Mesothelial cell of epicardium (in vitro differentiated cells): ENCODE measurements around the gene CHRNA1. TPM values are rescaled to one million over a fixed set of nuclear protein-coding genes. Genes with fewer than 3 reads are reported as not detected.

Source experiments
- DNase-seq, 2 experiments: peaks; one replicate each; pipeline ENCODE4 v3.0.0; 2021; ENCODE audit warnings: low spot score in 2 of 2; ENCODE audit not compliant: unreplicated experiment in 2 of 2
- H3K27ac Mint-ChIP-seq: 2 replicates; pipeline ENCODE4 v1.8.0; 2021; ENCODE audit warnings: mixed read lengths
- H3K27me3 Mint-ChIP-seq: 2 replicates; pipeline ENCODE4 v1.8.0; 2021; ENCODE audit warnings: low read depth, mixed read lengths
- H3K36me3 Mint-ChIP-seq: 2 replicates; pipeline ENCODE4 v1.8.0; 2021; ENCODE audit warnings: mixed read lengths
- H3K4me1 Mint-ChIP-seq: 2 replicates; pipeline ENCODE4 v1.8.0; 2021; ENCODE audit warnings: mixed read lengths
- H3K4me3 Mint-ChIP-seq: 2 replicates; pipeline ENCODE4 v1.8.0; 2021; ENCODE audit warnings: mild to moderate bottlenecking, moderate library complexity, mixed read lengths
- H3K9me3 Mint-ChIP-seq: 2 replicates; pipeline ENCODE4 v1.8.0; 2021; ENCODE audit warnings: mixed read lengths
- CTCF ChIP-seq: fragments of 200-600 bp; sonication (generic); IDR thresholded peaks from one replicate; pipeline ENCODE4 v1.5.0; 2021; ENCODE audit warnings: antibody characterized with exemption; ENCODE audit not compliant: unreplicated experiment
- total RNA-seq: library from RNA; stranded (reverse); gene quantifications from 3 replicates; pipeline ENCODE4 v1.2.1, GENCODE V29; 2021

CHRNA1 gene
- total RNA-seq, 1 donor from 2014 or later: 0.16 TPM

GRCh38 chr2:174750923-174751441 is 13.3 kb downstream of the CHRNA1 start:
- peaks cover 3% of the 10 kb centered on the region for H3K4me1 Mint-ChIP-seq
- H3K27ac Mint-ChIP-seq: no peak overlapping the region
- H3K36me3 Mint-ChIP-seq: no peaks in the 10 kb centered on the region
- no peaks in the 10 kb centered on the region for H3K27me3 Mint-ChIP-seq
- DNase-seq: no peak
- no peak overlapping the region for H3K4me3 Mint-ChIP-seq
- no peaks in the 10 kb centered on the region for H3K9me3 Mint-ChIP-seq
- TF ChIP-seq CTCF: no peak

DNA sequence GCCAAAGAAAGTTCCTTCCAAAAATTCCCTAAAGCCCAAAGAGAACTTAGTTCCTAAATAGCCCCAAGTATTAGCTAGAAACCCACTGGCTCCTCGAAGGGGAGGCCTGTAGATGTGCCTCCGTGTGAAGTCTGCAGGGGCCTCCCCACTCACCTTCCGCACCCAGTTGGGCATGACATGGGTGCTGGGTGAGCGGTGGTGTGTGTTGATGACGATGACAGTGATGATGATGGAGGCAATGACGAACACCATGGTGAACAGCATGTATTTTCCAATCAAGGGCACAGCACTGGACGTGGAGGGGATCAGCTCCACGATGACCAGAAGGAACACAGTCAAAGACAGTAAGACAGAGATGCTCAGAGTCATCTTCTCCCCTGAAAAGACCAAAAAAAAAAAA is 14.5 kb downstream of the CHRNA1 start:
- TF ChIP-seq CTCF: no peak
- DNase-seq: no peak
- Mint-ChIP-seq H3K36me3 (no peaks in the 10 kb centered on the region), H3K27me3 (no peaks in the 10 kb centered on the region), H3K27ac (no peak overlapping the region), H3K4me1 (peaks cover 3% of the 10 kb centered on the region), H3K4me3 (no peak overlapping the region), H3K9me3 (no peaks in the 10 kb centered on the region)

DNA sequence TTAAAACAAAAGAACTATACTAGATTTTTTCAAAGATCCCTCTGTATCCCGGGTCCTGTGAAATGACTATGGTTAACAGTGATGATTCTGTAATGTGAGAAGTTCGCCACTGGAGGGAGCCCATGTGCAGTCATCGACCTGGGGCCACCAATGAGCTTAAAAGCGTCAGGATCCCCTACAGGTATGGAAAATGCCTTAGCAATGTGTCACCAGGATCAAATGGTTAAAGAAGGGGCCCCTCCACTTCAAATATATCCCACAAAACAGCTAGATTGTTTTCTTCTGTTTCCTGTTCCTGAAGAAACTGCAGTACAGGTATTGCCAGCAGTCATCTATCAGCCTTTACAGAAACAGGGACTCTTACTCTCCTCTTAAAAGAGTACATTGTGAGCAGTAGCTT is 15.3 kb downstream of the CHRNA1 start:
- Mint-ChIP-seq H3K27me3 (no peaks in the 10 kb centered on the region), H3K36me3 (no peaks in the 10 kb centered on the region), H3K4me1 (peaks cover 3% of the 10 kb centered on the region), H3K9me3 (no peaks in the 10 kb centered on the region), H3K4me3 (no peak overlapping the region), H3K27ac (no peak overlapping the region)
- DNase-seq: peak in 1 of 2 experiments; percentile 80
- TF ChIP-seq CTCF: peak; percentile 81

GRCh38 chr2:174745142-174745541 is 19.1 kb downstream of the CHRNA1 start:
- Mint-ChIP-seq H3K4me1 (peaks cover 3% of the 10 kb centered on the region), H3K27ac (no peak overlapping the region), H3K4me3 (no peak overlapping the region), H3K9me3 (no peaks in the 10 kb centered on the region), H3K27me3 (no peaks in the 10 kb centered on the region), H3K36me3 (no peaks in the 10 kb centered on the region)
- no peak for TF ChIP-seq CTCF
- DNase-seq: no peak

- TF ChIP-seq CTCF: no peak
- H3K9me3 Mint-ChIP-seq: no peaks in the 10 kb centered on the region
- no peaks in the 10 kb centered on the region for H3K27me3 Mint-ChIP-seq
- no peaks in the 10 kb centered on the region for H3K36me3 Mint-ChIP-seq
- no peak for DNase-seq
- no peak overlapping the region for H3K27ac Mint-ChIP-seq
- no peak overlapping the region for H3K4me3 Mint-ChIP-seq
- H3K4me1 Mint-ChIP-seq: peaks cover 3% of the 10 kb centered on the region
Measured at GRCh38 chr2:174744111-174744510, 20.2 kb downstream of the CHRNA1 start.

GRCh38 chr2:174740721-174741120 is 23.6 kb downstream of the CHRNA1 start:
- Mint-ChIP-seq H3K9me3 (no peaks in the 10 kb centered on the region), H3K27ac (no peak overlapping the region), H3K36me3 (no peaks in the 10 kb centered on the region), H3K4me1 (no peaks in the 10 kb centered on the region), H3K27me3 (no peaks in the 10 kb centered on the region), H3K4me3 (no peak overlapping the region)
- no peak for TF ChIP-seq CTCF
- DNase-seq: no peak
